GM12874 (cell line): Measurements from ENCODE around the gene PTPRD.

ENCODE experiments used
- CTCF ChIP-seq: IDR thresholded peaks from 2 replicates; pipeline ENCODE4 v1.5.1; 2011; ENCODE audit warnings: low read depth, mild to moderate bottlenecking, control low read depth, low read length, moderate library complexity; ENCODE audit not compliant: insufficient read depth

PTPRD gene

GRCh38 chr9:8648271-8648845, 1964.4 kb downstream of the PTPRD start:
- TF ChIP-seq CTCF = no peak

GRCh38 chr9:8647824-8648223, 1965.0 kb downstream of the PTPRD start:
- no peak for TF ChIP-seq CTCF

GRCh38 chr9:8644571-8644970, 1968.2 kb downstream of the PTPRD start:
- no peak for TF ChIP-seq CTCF

GRCh38 chr9:8643896-8644295, 1968.9 kb downstream of the PTPRD start:
- TF ChIP-seq CTCF = no peak

GRCh38 chr9:8643464-8643863, 1969.3 kb downstream of the PTPRD start:
- no peak for TF ChIP-seq CTCF

- TF ChIP-seq CTCF = no peak
These were observed 1972.0 kb downstream of the PTPRD start for GRCh38 chr9:8640761-8641160.

GRCh38 chr9:8637626-8638025, 1975.2 kb downstream of the PTPRD start:
- no peak for TF ChIP-seq CTCF

- TF ChIP-seq CTCF = no peak
These were observed 1979.0 kb downstream of the PTPRD start for GRCh38 chr9:8633784-8634183.
